Measurements from ENCODE around the gene C10orf95. TPM values are rescaled to one million over a fixed set of nuclear protein-coding genes. Genes with fewer than 3 reads are reported as not detected.

The C10orf95 gene
- total and polyA plus RNA-seq, 2 donors (not counting 3 experiments of a cell fraction or from before 2014, with no cell fraction given), result 0.08 TPM; not detected in 1

- Histone ChIP-seq H4K20me1 (replicated peaks; ENCODE audit: control insufficient read depth, extremely low read depth, insufficient read depth, low read length) (no peaks in the 10 kb centered on the region), H3K9me1 (replicated peaks; ENCODE audit: control insufficient read depth, extremely low read depth, insufficient read depth, low read length) (no peaks in the 10 kb centered on the region), H2AFZ (ENCODE audit: low read depth, low read length) (peak within 1 kb of the TSS; percentile 67), H3K27me3 (ENCODE audit: control insufficient read depth in 2 of 2, insufficient read depth in 2 of 2, low read length in 2 of 2) (peaks cover 11 to 22% of the 10 kb centered on the region in 2 experiments), H3K4me2 (ENCODE audit: insufficient read depth, low read length) (peak within 1 kb of the TSS; percentile 78), H3K79me2 (ENCODE audit: control insufficient read depth, insufficient read depth, low read length) (peaks cover 9% of the 10 kb centered on the region), H3K36me3 (ENCODE audit: control insufficient read depth in 2 of 2, extremely low read depth in 1 of 2, insufficient read depth in 2 of 2, low read length in 2 of 2) (no peaks in the 10 kb centered on the region), H3K9me3 (replicated peaks; ENCODE audit: control insufficient read depth, insufficient read depth, low read length) (no peaks in the 10 kb centered on the region), H3K27ac (ENCODE audit: insufficient read depth, low read depth, low read length) (peak within 1 kb of the TSS; percentile 17), H3K9ac (replicated peaks; ENCODE audit: extremely low read depth, insufficient read depth, low read length) (peak within 1 kb of the TSS; percentile 78), H3K4me1 (ENCODE audit: control insufficient read depth, extremely low read depth, insufficient read depth, low read length) (peaks cover 7% of the 10 kb centered on the region), H3K4me3 (replicated peaks in 1 of 3; ENCODE audit: insufficient read depth in 1 of 3, low read depth in 1 of 3, low read length in 3 of 3) (peak within 1 kb of the TSS; percentile 53 to 87 (median 66))
- DNase-seq (ENCODE audit: low read depth, low spot score) (peak; percentile 97), FAIRE-seq (peak; percentile 97)
- dilution Hi-C loops (cut with MboI; ENCODE audit: extremely low pct_ligation_motif_present, low sequenced_read_pairs), result no loop called here
- TF ChIP-seq GATA2 (IDR thresholded peaks at IDR 0.05; ENCODE audit: insufficient read depth, insufficient read length, low read depth, low read length) (no peak), POLR2A (IDR thresholded peaks at IDR 0.05; ENCODE audit: low read depth, low read length) (peak; percentile 91), POLR2AphosphoS5 (IDR thresholded peaks at IDR 0.05; ENCODE audit: insufficient read depth, low read depth, low read length) (peak; percentile 81), MAX (IDR thresholded peaks at IDR 0.05; ENCODE audit: insufficient read depth, insufficient read length) (no peak), FOS (IDR thresholded peaks at IDR 0.05; ENCODE audit: borderline replicate concordance, insufficient read depth, low read length) (no peak)
- TSS peak; percentile 86 for BruUV-seq (replicated peaks)
- intact Hi-C loops (cut with micrococcal nuclease), result loop anchor here (1.0 kb wide), 1 partner anchor 10 kb away; no protein-coding TSS in a partner anchor
- CTCF ChIA-PET, result interaction anchor here (0.6 to 2.4 kb wide), 15 partner anchors 11 to 310 kb away, joined by 3 to 25 read pairs (median 4); partner anchors contain the start of genes ACTR1A, C10orf95, FBXL15 and NFKB2
- POLR2A ChIA-PET, result interaction anchor here (0.6 to 1.1 kb wide), 3 partner anchors 12 to 44 kb away, joined by 5 to 6 read pairs (median 6); partner anchors contain the start of gene FBXL15
Observed at GRCh38 chr10:102432162-102432950, 19.0 kb downstream of the C10orf95 start, which contains the start of gene CUEDC2. Gene CUEDC2 (minus strand): TSS chr10:102432574. CDS start chr10:102425188, 7,386 bp downstream.
